Osteoblast (primary cell): Measurements from ENCODE around the gene UCMA. TPM values are rescaled to one million over a fixed set of nuclear protein-coding genes. Genes with fewer than 3 reads are reported as not detected.

Experiments used
- DNase-seq: peaks from one replicate; pipeline ENCODE4 v3.0.0; 2011; ENCODE audit warnings: low spot score, mixed read lengths; ENCODE audit not compliant: insufficient read length; ENCODE audit errors: missing footprints
- H2AFZ ChIP-seq: 2 replicates; pipeline ENCODE4 v1.6.0; 2011; ENCODE audit warnings: mild to moderate bottlenecking, low read length
- H3K27ac ChIP-seq: 2 replicates; pipeline ENCODE4 v1.5.1; 2011; ENCODE audit warnings: mild to moderate bottlenecking, low read depth, low read length, moderate library complexity
- H3K27me3 ChIP-seq: 2 replicates; pipeline ENCODE4 v1.6.0; 2012; ENCODE audit warnings: mild to moderate bottlenecking, control low read depth, inconsistent platforms, low read length, moderate library complexity; ENCODE audit not compliant: insufficient read depth
- H3K36me3 ChIP-seq: 2 replicates; pipeline ENCODE4 v1.5.1; 2011; ENCODE audit warnings: mild to moderate bottlenecking, low read length, control low read depth, moderate library complexity; ENCODE audit not compliant: insufficient read depth
- H3K4me1 ChIP-seq: 2 replicates; pipeline ENCODE4 v1.5.1; 2011; ENCODE audit warnings: mild to moderate bottlenecking, low read length, control low read depth, moderate library complexity; ENCODE audit not compliant: insufficient read depth
- H3K4me2 ChIP-seq: 2 replicates; pipeline ENCODE4 v1.6.0; 2011; ENCODE audit warnings: mild to moderate bottlenecking, low read length; ENCODE audit not compliant: insufficient read depth
- H3K4me3 ChIP-seq: fragments of 200-600 bp; sonication (generic); 3 replicates; pipeline ENCODE4 v1.5.1; 2012; ENCODE audit warnings: mild to moderate bottlenecking, low read length, inconsistent platforms; ENCODE audit not compliant: insufficient read depth
- H3K79me2 ChIP-seq: 2 replicates; pipeline ENCODE4 v1.6.0; 2012; ENCODE audit warnings: mild to moderate bottlenecking, low read length, control low read depth, inconsistent platforms; ENCODE audit not compliant: insufficient read depth
- H3K9me3 ChIP-seq: 2 replicates; pipeline ENCODE4 v1.5.1; 2011; ENCODE audit warnings: low read depth, low read length, control low read depth
- H4K20me1 ChIP-seq: 2 replicates; pipeline ENCODE4 v1.6.0; 2012; ENCODE audit warnings: mild to moderate bottlenecking, low read length, control low read depth; ENCODE audit not compliant: insufficient read depth
- CTCF ChIP-seq: IDR thresholded peaks from 2 replicates; pipeline ENCODE4 v1.5.1; 2011; ENCODE audit warnings: mild to moderate bottlenecking, low read depth, low read length, moderate library complexity; ENCODE audit errors: extremely low read depth
- total RNA-seq: library from RNA; depleted of rRNA; stranded (reverse); fragments of >200 nt; gene quantifications from 2 replicates; pipeline ENCODE4 v1.2.3, GENCODE V29; 2012

UCMA gene
- total RNA-seq, 1 donor, result not detected

- no peak overlapping the region for H2AFZ ChIP-seq
- H4K20me1 ChIP-seq, result no peaks in the 10 kb centered on the region
- H3K27ac ChIP-seq, result no peak overlapping the region
- peaks cover 17% of the 10 kb centered on the region for H3K27me3 ChIP-seq
- TF ChIP-seq CTCF, result no peak
- H3K4me3 ChIP-seq, result no peak overlapping the region
- H3K4me2 ChIP-seq, result no peak overlapping the region
- no peaks in the 10 kb centered on the region for H3K4me1 ChIP-seq
- no peak for DNase-seq
- no peaks in the 10 kb centered on the region for H3K9me3 ChIP-seq
- H3K79me2 ChIP-seq, result no peaks in the 10 kb centered on the region
- H3K36me3 ChIP-seq, result no peaks in the 10 kb centered on the region
These were observed 29.4 kb upstream of the UCMA start for GRCh38 chr10:13263591-13263990.

GRCh38 chr10:13262433-13262832 is 28.3 kb upstream of the UCMA start:
- no peaks in the 10 kb centered on the region for H3K36me3 ChIP-seq
- no peak overlapping the region for H3K4me3 ChIP-seq
- no peak for TF ChIP-seq CTCF
- H3K4me1 ChIP-seq, result no peaks in the 10 kb centered on the region
- no peak overlapping the region for H2AFZ ChIP-seq
- no peak for DNase-seq
- H3K27me3 ChIP-seq, result peaks cover 17% of the 10 kb centered on the region
- H4K20me1 ChIP-seq, result no peaks in the 10 kb centered on the region
- H3K9me3 ChIP-seq, result no peaks in the 10 kb centered on the region
- no peak overlapping the region for H3K4me2 ChIP-seq
- H3K79me2 ChIP-seq, result no peaks in the 10 kb centered on the region
- no peak overlapping the region for H3K27ac ChIP-seq

GRCh38 chr10:13257621-13258140 is 23.5 kb upstream of the UCMA start:
- peaks cover 7% of the 10 kb centered on the region for H3K27me3 ChIP-seq
- H4K20me1 ChIP-seq, result no peaks in the 10 kb centered on the region
- no peak for DNase-seq
- H3K4me2 ChIP-seq, result no peak overlapping the region
- H3K36me3 ChIP-seq, result no peaks in the 10 kb centered on the region
- no peak for TF ChIP-seq CTCF
- H3K4me1 ChIP-seq, result no peaks in the 10 kb centered on the region
- H2AFZ ChIP-seq, result no peak overlapping the region
- no peak overlapping the region for H3K4me3 ChIP-seq
- H3K79me2 ChIP-seq, result no peaks in the 10 kb centered on the region
- no peak overlapping the region for H3K27ac ChIP-seq
- H3K9me3 ChIP-seq, result no peaks in the 10 kb centered on the region

- Histone ChIP-seq H3K36me3 (no peaks in the 10 kb centered on the region), H3K9me3 (no peaks in the 10 kb centered on the region)
- TF ChIP-seq CTCF, result no peak
These were observed 22.5 kb upstream of the UCMA start for GRCh38 chr10:13256627-13257026.

More at GRCh38 chr10:13256627-13257026, 22.5 kb upstream of the UCMA start:
- no peak overlapping the region for H3K4me2 ChIP-seq
- H4K20me1 ChIP-seq, result no peaks in the 10 kb centered on the region
- H3K4me1 ChIP-seq, result no peaks in the 10 kb centered on the region
- no peak overlapping the region for H3K4me3 ChIP-seq
- no peak overlapping the region for H2AFZ ChIP-seq
- no peak overlapping the region for H3K27ac ChIP-seq
- H3K79me2 ChIP-seq, result no peaks in the 10 kb centered on the region
- peaks cover 7% of the 10 kb centered on the region for H3K27me3 ChIP-seq
- no peak for DNase-seq
